HEK293 (cell line): ENCODE results near the gene FHIT.

ENCODE experiments used
- CTCF ChIA-PET: fragments of 350-600 bp; formaldehyde crosslinking; extraction: SDS; loops from one replicate; lab custom pipeline; 2021; ENCODE audit warnings: antibody characterized with exemption; lab: Yijun Ruan, JAX
- POLR2A ChIA-PET: fragments of 300-600 bp; formaldehyde crosslinking; extraction: SDS; loops from one replicate; lab custom pipeline; 2020; ENCODE audit warnings: antibody characterized with exemption, inconsistent platforms; lab: Yijun Ruan, JAX
- H3K27ac ChIP-seq: fragments of 200-500 bp; sonication (Bioruptor generic); 2 replicates; pipeline ENCODE4 v1.5.1; 2014; ENCODE audit warnings: low read depth, low read length, control low read depth, inconsistent platforms; ENCODE audit errors: extremely low read depth
- H3K36me3 ChIP-seq, 2 experiments: fragments of 200-500 bp in 1 of 2; sonication (Bioruptor generic) in 1 of 2; 1 replicate in 1 of 2; 2 replicates in 1 of 2; pipeline ENCODE4 v1.5.1; 2014 to 2017; ENCODE audit warnings: inconsistent platforms in 2 of 2, low read length in 2 of 2; ENCODE audit not compliant: control insufficient read depth in 2 of 2, insufficient read depth in 1 of 2
- H3K4me1 ChIP-seq: fragments of 200-500 bp; sonication (Bioruptor generic); 2 replicates; pipeline ENCODE4 v1.5.1; 2014; ENCODE audit warnings: mild to moderate bottlenecking, low read length, inconsistent platforms; ENCODE audit not compliant: control insufficient read depth, insufficient read depth
- H3K4me3 ChIP-seq: 2 replicates; pipeline ENCODE4 v1.5.1; 2011; ENCODE audit warnings: low read depth, mild to moderate bottlenecking, control low read depth, low read length, moderate library complexity
- H3K9me3 ChIP-seq: fragments of 200-500 bp; sonication (Bioruptor generic); 2 replicates; pipeline ENCODE4 v1.5.1; 2014; ENCODE audit warnings: low read depth, low read length, inconsistent platforms; ENCODE audit not compliant: control insufficient read depth, insufficient read depth
- MEIS1 ChIP-seq: sonication (generic); formaldehyde crosslinking; IDR thresholded peaks from 2 replicates; pipeline ENCODE4 v1.8.1; 2022; ENCODE audit warnings: missing genetic modification reagents, mild to moderate bottlenecking, borderline replicate concordance
- OSR2 ChIP-seq: fragments of 450-650 bp; formaldehyde crosslinking; IDR thresholded peaks from 2 replicates; pipeline ENCODE4 v1.5.1; 2016; ENCODE audit warnings: missing biosample characterization, missing genetic modification characterization
- PRDM10 ChIP-seq: fragments of 450-650 bp; formaldehyde crosslinking; IDR thresholded peaks from 2 replicates; pipeline ENCODE4 v1.5.1; 2016; ENCODE audit warnings: missing biosample characterization, missing genetic modification characterization
- RBAK ChIP-seq: fragments of 450-650 bp; formaldehyde crosslinking; IDR thresholded peaks from 2 replicates; pipeline ENCODE4 v1.5.1; 2016; ENCODE audit warnings: missing biosample characterization, missing genetic modification characterization
- SCRT1 ChIP-seq: fragments of 450-650 bp; formaldehyde crosslinking; IDR thresholded peaks from 2 replicates; pipeline ENCODE4 v1.5.1; 2016; ENCODE audit warnings: missing biosample characterization, missing genetic modification characterization, borderline replicate concordance
- SP7 ChIP-seq: fragments of 450-650 bp; formaldehyde crosslinking; IDR thresholded peaks from 2 replicates; pipeline ENCODE4 v1.5.1; 2016; ENCODE audit warnings: missing biosample characterization, missing genetic modification characterization
- YY2 ChIP-seq: fragments of 450-650 bp; formaldehyde crosslinking; IDR thresholded peaks from 2 replicates; pipeline ENCODE4 v1.5.1; 2016; ENCODE audit warnings: missing biosample characterization, missing genetic modification characterization
- ZBTB10 ChIP-seq: fragments of 450-650 bp; formaldehyde crosslinking; IDR thresholded peaks from 2 replicates; pipeline ENCODE4 v1.5.1; 2016; ENCODE audit warnings: missing biosample characterization, missing genetic modification characterization
- ZBTB44 ChIP-seq: fragments of 450-650 bp; IDR thresholded peaks from 2 replicates; pipeline ENCODE4 v1.5.1; 2018; ENCODE audit warnings: missing biosample characterization, mild to moderate bottlenecking, missing genetic modification characterization
- ZBTB7A ChIP-seq: fragments of 450-650 bp; formaldehyde crosslinking; IDR thresholded peaks from 2 replicates; pipeline ENCODE4 v1.5.1; 2016; ENCODE audit warnings: low read depth, missing biosample characterization, missing genetic modification characterization
- ZBTB8A ChIP-seq: fragments of 450-650 bp; formaldehyde crosslinking; IDR thresholded peaks from 2 replicates; pipeline ENCODE4 v1.5.1; 2016; ENCODE audit warnings: missing biosample characterization, missing genetic modification characterization
- ZNF114 ChIP-seq: fragments of 450-650 bp; formaldehyde crosslinking; IDR thresholded peaks from 2 replicates; pipeline ENCODE4 v1.5.0; 2017; ENCODE audit warnings: missing biosample characterization, missing genetic modification characterization
- ZNF132 ChIP-seq: fragments of 450-650 bp; formaldehyde crosslinking; IDR thresholded peaks from 2 replicates; pipeline ENCODE4 v1.5.1; 2017; ENCODE audit warnings: missing biosample characterization, missing genetic modification characterization, borderline replicate concordance
- ZNF223 ChIP-seq: fragments of 450-650 bp; formaldehyde crosslinking; IDR thresholded peaks from 2 replicates; pipeline ENCODE4 v1.5.1; 2016; ENCODE audit warnings: missing biosample characterization, missing genetic modification characterization
- ZNF26 ChIP-seq: fragments of 450-650 bp; formaldehyde crosslinking; IDR thresholded peaks from 2 replicates; pipeline ENCODE4 v1.5.1; 2016; ENCODE audit warnings: missing biosample characterization, missing genetic modification characterization
- ZNF292 ChIP-seq: fragments of 450-650 bp; formaldehyde crosslinking; IDR thresholded peaks from 2 replicates; pipeline ENCODE4 v1.5.1; 2016; ENCODE audit warnings: low read depth, missing biosample characterization, missing genetic modification characterization, borderline replicate concordance
- ZNF354C ChIP-seq: fragments of 450-650 bp; formaldehyde crosslinking; IDR thresholded peaks from 2 replicates; pipeline ENCODE4 v1.5.1; 2016; ENCODE audit warnings: missing biosample characterization, missing genetic modification characterization, low read depth, borderline replicate concordance
- ZNF394 ChIP-seq: fragments of 450-650 bp; formaldehyde crosslinking; IDR thresholded peaks from 2 replicates; pipeline ENCODE4 v1.5.1; 2016; ENCODE audit warnings: missing biosample characterization, missing genetic modification characterization, mild to moderate bottlenecking, moderate library complexity, borderline replicate concordance
- ZNF433 ChIP-seq: fragments of 450-650 bp; formaldehyde crosslinking; IDR thresholded peaks from 2 replicates; pipeline ENCODE4 v1.5.1; 2016; ENCODE audit warnings: missing biosample characterization, missing genetic modification characterization, low read depth
- ZNF473 ChIP-seq: fragments of 450-650 bp; formaldehyde crosslinking; IDR thresholded peaks from 2 replicates; pipeline ENCODE4 v1.5.1; 2017; ENCODE audit warnings: missing biosample characterization, missing genetic modification characterization
- ZNF596 ChIP-seq: fragments of 450-650 bp; IDR thresholded peaks from 2 replicates; pipeline ENCODE4 v1.5.0; 2018; ENCODE audit warnings: missing biosample characterization, mild to moderate bottlenecking, missing genetic modification characterization, moderate library complexity
- ZNF654 ChIP-seq: fragments of 450-650 bp; formaldehyde crosslinking; IDR thresholded peaks from 2 replicates; pipeline ENCODE4 v1.5.1; 2016; ENCODE audit warnings: low read depth, missing biosample characterization, missing genetic modification characterization
- ZNF768 ChIP-seq: fragments of 450-650 bp; formaldehyde crosslinking; IDR thresholded peaks from 2 replicates; pipeline ENCODE4 v1.5.1; 2018; ENCODE audit warnings: missing biosample characterization, mild to moderate bottlenecking, missing genetic modification characterization
- ZNF843 ChIP-seq: fragments of 450-650 bp; formaldehyde crosslinking; IDR thresholded peaks from 2 replicates; pipeline ENCODE4 v1.5.1; 2016; ENCODE audit warnings: missing biosample characterization, missing genetic modification characterization
- ZSCAN18 ChIP-seq: fragments of 450-650 bp; formaldehyde crosslinking; IDR thresholded peaks from 2 replicates; pipeline ENCODE4 v1.5.1; 2016; ENCODE audit warnings: missing biosample characterization, missing genetic modification characterization

Gene FHIT

GRCh38 chr3:61068084-61068483, 183.2 kb downstream of the FHIT start:
- TF ChIP-seq SP7 (tag by site-specific recombination) (no peak), RBAK (no peak), ZNF654 (tag by site-specific recombination) (no peak), ZNF114 (tag by site-specific recombination) (no peak), PRDM10 (tag by site-specific recombination) (no peak), ZNF433 (tag by site-specific recombination) (no peak), ZBTB7A (tag by site-specific recombination) (no peak), ZNF596 (tag by site-specific recombination) (no peak), ZNF843 (tag by site-specific recombination) (no peak), ZNF394 (tag by site-specific recombination) (no peak), ZSCAN18 (tag by site-specific recombination) (no peak), MEIS1 (CRISPR knock-in tag) (no peak), YY2 (tag by site-specific recombination) (no peak)
- ChIA-PET CTCF (interaction anchor here (1.2 kb wide), 1 partner anchor 13 kb away, joined by 3 read pairs; no protein-coding TSS in a partner anchor), POLR2A (no interaction called here)
- Histone ChIP-seq H3K4me3 (no peak overlapping the region), H3K27ac (no peak overlapping the region), H3K9me3 (no peaks in the 10 kb centered on the region), H3K36me3 (no peaks in the 10 kb centered on the region), H3K4me1 (no peaks in the 10 kb centered on the region)

GRCh38 chr3:61066800-61067199, 184.5 kb downstream of the FHIT start:
- ChIA-PET POLR2A (no interaction called here), CTCF (no interaction called here)
- Histone ChIP-seq H3K4me1 (no peaks in the 10 kb centered on the region), H3K27ac (no peak overlapping the region), H3K36me3 (no peaks in the 10 kb centered on the region), H3K9me3 (no peaks in the 10 kb centered on the region), H3K4me3 (no peak overlapping the region)
- TF ChIP-seq ZNF654 (tag by site-specific recombination) = no peak
- no peak for TF ChIP-seq ZBTB44
- TF ChIP-seq ZNF26 (tag by site-specific recombination) = no peak
- TF ChIP-seq RBAK = no peak
- TF ChIP-seq ZNF223 (tag by site-specific recombination) = no peak
- TF ChIP-seq SCRT1 (tag by site-specific recombination) = no peak
- no peak for TF ChIP-seq ZNF292
- TF ChIP-seq ZBTB10 (tag by site-specific recombination) = no peak
- TF ChIP-seq ZNF132 = no peak
- no peak for TF ChIP-seq ZNF768 (tag by site-specific recombination)
- TF ChIP-seq ZBTB8A = no peak
- no peak for TF ChIP-seq OSR2 (tag by site-specific recombination)
- TF ChIP-seq ZNF473 (tag by site-specific recombination) = no peak
- TF ChIP-seq ZNF354C (tag by site-specific recombination) = no peak
- TF ChIP-seq MEIS1 (CRISPR knock-in tag) = no peak
